ENCODE results near the gene PRKAR1B.
"Not testable (repeated sequence)": the region's sequence is repeated elsewhere in the genome, so short reads cannot be mapped to it uniquely, and the experiment has no call there.

Gene PRKAR1B

DNA sequence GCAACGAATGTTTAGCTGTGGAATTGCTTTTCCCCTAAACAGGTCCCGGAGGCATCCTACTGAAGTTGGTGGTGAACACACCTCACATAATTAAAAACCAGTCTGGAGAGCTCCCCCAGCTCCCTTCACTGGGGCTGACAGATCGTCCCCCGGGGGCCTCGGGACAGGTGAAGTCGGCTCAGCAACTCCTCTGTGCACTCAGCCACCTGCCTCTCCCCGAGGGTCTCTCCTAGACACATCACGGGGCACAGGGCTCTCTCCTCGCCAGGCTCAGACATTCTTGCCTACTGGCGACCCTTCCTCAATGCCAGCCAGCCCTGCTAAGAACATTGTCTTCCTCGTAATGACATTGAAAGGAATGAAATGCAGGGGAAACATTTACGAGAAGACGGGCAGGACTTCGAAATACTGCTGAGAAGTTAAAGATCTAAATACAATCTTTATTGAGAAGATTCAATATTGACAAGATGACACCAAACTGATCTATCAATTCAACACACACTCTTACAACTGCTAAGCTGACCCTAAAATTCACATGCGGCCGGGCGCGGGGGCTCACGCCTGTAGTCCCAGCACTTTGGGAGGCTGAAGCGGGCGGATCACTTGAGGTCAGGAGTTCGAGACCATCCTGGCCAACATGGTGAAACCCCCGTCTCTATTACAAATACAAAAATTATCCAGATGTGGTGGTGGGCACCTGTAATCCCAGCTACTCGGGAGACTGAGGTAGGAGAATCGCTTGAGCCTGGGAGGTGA, 88.6 kb downstream of the PRKAR1B start:
- DNase-seq = no peak

DNA sequence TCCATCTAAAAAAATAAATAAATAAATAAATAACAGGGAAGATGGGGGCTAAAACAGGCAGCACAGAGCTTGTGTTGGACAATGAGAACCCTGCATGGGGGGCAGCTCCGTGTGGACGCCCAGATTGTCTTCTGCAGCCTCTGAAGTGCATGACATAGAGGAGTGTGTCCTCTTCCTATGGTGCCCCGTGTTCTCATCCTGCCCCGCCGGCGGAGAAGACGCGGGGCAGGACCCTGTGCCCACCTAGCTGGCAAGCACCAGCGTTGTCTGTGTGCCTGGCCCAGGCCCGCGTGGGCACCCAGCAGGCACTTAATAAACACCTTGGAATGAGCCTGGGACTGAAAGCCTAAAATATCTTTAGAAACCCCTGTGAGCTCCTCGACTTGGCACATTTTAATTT, 89.3 kb downstream of the PRKAR1B start:
- no peak for DNase-seq

DNA sequence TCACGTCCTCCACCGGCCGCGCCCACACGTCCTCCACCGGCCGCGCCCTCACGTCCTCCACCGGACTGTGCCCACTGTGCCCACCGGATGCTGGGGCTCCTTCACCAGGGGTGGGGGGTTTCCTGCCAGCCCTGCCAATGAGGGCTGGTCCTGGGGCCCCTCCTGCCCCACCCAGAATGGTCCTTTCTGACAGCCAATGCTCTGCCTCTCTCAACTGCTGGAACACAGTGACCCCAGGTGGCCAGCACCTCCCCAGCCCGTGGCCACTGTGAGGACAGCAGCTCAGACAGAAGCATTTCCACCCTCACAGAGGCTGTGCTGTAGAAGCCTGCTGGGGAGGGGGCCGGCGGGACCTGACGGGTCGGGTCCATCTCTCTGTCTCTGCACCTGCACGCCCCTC, 90.7 kb downstream of the PRKAR1B start:
- no peak for DNase-seq

DNA sequence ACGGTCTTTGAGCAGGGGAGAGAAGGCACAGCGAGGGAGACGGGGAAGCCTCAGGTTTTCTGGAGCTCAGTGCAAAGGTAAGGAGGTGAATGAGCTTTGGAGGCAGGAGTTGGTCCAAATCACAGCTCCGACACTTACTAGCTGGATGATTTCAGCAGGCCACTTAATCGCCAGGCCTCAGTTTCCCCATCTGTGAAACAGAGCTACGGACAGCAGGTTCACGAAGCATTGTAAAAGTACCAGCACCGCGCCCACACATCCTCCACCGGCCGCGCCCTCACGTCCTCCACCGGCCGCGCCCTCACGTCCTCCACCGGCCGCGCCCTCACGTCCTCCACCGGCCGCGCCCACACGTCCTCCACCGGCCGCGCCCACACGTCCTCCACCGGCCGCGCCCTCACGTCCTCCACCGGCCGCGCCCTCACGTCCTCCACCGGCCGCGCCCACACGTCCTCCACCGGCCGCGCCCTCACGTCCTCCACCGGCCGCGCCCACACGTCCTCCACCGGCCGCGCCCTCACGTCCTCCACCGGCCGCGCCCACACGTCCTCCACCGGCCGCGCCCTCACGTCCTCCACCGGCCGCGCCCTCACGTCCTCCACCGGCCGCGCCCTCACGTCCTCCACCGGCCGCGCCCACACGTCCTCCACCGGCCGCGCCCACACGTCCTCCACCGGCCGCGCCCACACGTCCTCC, 91.2 kb downstream of the PRKAR1B start:
- not testable (repeated sequence) for DNase-seq

DNA sequence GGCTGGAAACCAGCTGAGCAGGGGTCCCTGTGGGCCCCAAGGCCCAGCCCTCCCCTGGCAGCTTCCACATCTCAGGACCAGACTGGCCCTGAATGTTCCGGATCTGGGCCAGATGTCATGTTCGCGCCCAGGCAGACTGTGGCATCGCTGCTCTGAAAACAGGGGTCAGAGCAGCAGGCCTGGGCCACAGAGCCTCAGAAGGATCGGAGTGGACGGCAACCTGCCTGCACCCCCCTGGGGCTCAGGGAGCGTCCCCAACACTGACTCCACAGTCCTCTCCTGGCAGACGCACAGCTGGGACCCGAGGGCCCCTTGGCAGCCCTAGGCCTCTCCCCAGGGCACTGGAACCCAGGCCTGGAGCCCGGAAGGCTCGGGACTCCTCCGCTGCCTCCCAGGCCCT, 91.9 kb downstream of the PRKAR1B start:
- no peak for DNase-seq

DNA sequence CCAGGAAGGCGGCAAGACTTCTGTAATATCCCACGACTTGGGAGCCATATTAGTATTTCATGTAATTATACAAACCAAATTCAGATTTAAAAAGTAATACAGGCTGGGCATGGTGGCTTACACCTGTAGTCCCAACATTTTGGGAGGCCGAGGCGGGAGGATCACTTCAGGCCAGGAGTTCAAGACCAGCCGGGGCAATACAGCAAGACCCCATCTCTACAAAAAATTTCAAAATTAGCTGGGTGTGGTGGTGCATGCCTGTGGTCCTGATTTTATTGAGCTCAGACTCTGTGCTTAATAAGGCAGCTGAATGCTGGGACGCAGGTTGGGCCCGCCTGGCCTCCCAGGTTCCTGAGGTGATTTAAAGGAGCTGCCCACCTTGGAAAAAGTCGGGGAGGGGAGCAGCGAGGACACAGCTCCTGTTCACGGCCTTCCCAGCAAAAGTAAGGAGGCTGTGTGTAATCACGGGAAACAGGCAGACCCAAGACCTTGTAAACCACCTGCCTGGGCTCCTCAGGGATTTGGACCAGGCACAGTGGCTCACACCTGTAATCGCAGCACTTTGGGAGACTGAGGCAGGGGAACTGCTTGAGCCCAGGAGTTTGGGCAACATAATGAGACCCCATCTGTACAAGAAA, 93.6 kb downstream of the PRKAR1B start:
- no peak for DNase-seq

DNA sequence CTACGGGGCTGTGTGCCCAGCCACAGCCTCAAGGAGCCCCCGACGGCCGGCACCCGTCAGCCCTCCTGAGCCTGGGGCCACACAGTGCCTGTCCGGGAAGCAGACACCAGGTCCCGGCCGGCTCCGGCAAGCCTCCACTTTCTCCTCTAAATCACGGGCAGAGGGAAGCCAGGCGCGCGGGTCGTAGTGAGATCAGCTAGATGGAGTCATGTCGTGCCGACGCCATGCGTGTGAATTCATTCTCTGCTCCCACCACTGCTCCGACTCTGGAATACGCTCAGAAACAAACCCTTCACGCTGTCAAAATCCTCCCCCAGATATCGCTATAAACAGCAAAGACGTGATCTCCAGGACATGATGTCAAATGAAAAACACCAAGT, 94.3 kb downstream of the PRKAR1B start:
- no peak for DNase-seq

DNA sequence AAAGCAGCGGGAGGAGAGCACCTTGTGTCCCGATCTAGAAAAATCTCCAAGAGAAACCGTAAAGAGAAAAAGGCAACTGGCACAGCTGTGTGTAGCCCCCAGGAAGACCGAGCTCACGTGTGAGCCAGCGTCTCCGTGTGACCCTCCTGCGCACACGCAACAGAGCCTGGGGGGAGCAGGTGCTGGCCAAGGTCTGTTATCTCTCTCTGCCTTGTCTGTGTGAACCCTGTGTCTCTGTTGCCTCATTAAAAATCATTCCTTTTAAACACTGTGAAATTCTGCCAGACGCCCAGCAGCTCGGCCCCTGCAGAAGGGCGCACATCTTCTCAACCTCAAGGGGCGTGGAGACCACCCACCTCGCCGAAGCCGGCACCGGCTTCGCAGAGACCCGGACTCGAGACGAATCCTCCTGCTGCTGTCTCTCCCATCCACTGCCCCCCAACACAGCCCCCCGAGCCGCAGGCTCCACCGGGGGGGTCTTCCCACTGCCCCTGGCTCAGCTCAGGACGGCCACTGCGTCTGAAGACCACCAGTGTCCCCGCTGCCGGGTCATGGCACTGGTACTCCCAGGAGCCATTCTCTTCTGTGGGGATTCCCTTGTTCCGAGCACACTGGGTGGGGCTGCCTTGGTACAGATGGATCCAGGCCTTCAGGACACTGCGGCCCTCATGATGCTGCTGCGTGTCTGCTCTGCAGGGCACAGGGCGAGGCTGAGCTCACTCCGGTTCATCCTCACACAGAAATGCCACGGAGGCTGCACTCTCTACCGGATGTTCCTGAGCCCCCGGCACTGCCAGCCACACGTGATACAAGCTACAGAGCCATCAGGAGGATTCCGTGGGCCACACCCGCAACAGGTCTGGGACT, 94.9 kb downstream of the PRKAR1B start:
- DNase-seq = no peak

DNA sequence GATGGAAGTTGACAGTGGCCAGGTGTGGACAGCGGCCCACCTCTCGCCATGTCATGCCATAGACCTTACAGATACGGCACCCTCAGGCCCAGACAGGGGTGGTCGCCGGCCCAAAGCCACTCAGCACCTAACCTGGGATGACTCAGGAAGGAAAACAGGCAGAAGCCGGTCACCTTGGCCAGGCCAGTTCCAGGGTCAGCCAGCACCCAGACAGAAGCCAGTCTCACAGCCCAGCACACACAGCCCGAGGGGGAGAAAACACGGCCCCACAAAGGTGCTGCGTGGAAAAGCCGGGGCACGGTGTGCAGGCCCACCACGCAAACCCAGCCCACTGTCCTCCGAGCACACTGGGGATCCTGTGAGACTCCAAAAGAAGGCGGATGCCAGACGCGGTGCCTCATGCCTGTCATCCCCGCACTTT, 95.8 kb downstream of the PRKAR1B start:
- DNase-seq = no peak

DNA sequence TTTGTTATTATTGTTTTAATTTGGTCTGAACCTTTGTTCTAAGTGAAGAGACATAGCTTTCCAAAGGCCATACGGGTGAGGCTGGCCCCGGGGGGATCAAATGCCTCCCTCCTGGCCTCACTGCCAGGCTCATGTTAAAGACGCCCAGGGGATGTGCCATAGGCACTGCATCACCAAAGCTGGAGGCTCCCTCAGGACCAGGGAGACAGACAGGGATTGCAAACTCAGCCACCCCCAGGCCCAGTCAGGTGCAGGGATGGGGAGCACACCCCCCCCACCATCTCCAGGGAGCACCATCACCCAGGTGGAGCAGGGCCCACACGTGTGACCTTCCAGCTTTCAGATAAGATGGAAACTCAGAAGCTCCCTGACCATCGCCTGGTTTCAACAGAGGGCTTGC, 96.5 kb downstream of the PRKAR1B start:
- no peak for DNase-seq

DNA sequence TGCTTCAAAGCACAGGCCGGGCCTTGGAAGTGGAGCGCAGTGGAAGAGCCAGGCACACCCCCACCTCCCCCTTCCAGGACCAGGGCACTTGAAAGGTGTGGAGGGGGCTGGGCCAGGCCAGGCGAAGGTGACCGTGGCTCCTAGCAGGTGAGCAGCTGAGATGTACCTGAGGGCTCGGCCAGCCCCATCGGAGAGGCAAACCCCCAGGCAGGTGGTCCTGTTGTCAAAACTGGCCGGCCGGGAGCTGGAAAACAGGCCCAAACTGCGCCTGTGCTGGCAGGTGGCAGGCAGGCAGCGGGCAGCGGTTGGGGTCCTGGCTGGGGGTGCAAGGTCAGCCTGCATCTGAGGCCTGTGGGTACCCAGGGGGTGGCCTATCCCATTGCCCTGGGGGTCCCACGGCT, 97.0 kb downstream of the PRKAR1B start:
- no peak for DNase-seq

DNA sequence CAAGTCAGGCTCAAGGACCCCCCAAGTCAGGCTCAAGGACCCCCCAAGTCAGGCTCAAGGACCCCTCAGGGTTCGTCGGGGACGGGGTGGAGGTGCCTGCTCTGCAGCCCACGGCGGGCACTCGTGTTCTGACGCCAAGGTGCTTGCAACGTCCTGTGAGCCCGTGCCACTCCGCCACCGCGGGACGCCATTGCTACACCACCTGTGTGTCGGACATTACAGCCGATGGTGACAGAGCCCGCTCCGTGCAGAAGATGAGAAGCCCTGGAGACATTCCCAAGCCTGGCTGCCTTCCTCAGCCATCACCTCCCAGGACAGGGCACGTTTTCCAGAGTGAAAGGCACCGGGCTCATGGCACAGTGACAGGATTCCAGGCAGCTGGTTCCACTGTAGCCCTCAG, 98.3 kb downstream of the PRKAR1B start:
- DNase-seq = no peak

DNA sequence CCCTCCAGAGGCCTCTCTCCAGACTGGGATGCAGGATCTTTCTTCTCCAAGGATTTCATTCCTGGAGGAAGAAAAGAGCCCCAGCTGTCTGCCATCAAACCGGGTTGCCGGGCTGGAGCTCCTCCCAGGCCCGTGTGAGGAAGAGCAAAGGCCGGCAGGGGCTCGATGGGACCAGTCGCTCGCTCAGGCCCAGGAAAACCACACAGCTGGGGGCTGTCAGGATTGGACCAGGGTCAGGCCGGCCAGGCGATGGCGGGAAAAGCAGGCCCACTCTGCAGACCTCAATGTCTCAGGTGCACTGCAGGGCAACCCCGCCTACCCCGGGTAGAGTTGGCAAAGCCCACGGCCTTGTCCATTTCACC, 98.7 kb downstream of the PRKAR1B start:
- DNase-seq = no peak

DNA sequence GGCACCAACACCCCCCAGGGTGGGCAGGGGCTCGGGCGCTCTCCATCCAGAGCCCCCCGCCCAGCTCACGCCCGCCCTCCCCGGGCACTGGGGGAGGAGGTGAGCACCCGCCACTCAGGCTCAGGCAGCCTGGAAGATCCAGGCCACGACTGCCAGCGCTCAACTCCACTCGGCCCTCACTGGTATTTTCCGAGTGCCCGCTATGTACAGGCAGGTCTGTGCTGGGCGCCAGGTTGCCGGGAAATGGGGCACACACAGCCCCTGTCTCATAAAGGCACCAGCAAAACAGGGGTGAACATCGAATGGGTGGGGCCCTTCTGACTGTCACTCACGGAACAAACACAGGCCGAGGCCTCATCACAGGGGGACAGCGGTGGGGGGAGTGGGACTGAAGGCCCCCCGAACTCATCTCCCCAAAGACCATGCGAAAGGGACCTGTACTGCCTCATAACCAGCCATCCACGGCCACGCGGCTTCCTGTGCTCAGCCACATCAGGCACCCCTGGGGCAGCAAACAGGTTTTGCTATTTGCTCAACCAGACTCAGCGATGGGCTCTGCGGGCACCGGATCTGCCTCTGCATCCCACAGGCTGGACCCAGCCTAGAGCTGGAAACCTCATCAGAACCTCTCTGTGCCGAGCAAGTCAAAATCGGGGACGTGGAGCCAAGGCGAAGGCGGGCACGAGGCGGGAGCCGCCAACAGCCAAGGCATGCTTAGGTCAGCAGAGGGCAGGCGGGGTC, 99.2 kb downstream of the PRKAR1B start:
- no peak for DNase-seq

DNA sequence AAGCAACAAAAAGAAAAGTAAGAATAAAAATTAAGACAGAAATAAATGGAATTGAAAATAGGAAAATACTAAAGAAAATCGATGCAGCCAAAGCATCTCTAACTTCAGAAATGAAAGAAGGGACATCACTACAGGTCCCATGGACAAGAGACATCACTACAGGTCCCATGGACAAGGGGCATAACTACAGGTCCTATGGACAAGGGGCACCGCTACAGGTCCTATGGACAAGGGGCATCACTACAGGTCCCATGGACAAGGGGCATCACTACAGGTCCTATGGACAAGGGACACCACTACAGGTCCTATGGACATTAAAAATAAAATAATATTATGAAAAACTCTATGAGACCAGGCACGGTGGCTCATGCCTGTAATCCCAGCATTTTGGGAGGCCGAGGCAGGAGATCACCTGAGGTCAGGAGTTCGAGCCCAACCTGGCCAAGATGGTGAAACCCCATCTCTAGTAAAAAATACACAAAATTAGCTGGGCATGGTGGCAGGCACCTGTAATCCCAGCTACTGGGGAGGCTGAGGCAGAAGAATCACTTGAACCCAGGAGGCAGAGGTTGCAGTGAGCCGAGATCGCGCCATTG, 101.6 kb downstream of the PRKAR1B start:
- no peak for DNase-seq

DNA sequence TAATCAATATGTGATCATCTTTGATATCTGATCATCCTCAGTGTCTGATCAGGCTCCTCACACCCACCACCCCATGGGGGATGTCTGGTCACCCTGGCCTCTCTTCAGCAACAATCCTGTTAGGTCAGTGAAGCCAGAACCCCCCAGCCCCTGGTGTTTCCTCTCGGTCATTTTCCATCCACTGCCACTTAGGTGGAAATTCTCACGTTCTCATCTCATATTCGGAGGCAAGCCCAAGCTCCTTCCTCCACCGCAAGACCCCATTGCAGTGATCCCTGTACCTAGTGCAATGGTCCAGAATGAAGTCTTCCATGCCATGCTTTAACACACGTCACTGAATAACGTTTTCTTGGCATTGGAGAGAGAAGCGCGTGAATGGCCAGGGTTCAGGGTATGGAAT, 103.6 kb downstream of the PRKAR1B start:
- DNase-seq = no peak

DNA sequence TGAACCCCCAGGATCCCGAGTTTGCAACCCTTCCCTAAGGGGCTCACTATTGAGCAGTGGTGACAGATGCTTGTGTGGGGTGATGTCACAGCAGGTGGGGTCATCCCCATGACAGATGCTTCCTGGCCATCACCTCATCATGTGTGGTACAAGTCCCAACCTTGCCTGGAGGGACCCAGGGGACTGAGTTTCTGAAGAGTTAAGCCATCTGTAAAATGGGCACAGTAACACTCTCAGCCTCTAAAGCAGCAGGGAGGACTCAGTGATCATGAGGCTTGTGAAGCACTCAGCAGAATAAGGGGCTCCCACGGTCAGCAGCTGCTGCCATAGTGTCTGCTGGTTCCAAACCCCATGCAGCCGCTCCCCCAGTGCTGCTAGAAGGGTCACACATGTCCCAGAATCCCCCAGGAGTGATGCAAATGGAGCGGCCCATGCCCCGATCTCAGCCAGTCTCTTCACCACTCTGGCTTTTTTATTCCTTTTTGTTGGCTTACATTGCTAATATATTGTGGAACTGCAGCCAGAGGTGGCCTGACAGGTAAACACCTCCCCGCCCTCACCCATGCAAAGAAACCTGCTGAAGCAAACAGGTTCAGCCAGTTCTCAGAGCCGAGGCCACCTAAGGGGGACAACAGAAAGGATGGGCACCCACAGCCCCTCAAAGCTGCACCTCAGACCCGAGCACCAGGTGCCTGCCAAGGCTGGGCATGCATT, 105.4 kb downstream of the PRKAR1B start:
- no peak for DNase-seq

DNA sequence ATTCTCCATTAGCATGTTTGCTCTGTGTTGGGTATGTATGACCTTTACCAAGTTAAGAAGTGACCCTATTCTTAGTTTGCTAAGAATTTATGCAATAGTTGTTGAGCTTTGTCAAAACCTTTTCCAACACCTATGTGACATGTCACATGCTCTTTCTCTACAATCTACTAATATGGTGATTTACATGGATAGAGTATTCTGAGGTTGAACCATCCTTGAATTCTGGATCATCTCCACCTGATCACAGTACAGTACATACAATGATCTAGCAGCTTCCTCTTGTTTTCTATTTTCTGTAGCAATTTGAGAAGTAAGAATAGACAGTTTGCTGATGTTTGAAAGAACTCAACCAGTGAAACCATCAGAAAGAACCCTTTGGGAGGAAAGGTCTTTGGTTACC, 106.2 kb downstream of the PRKAR1B start:
- no peak for DNase-seq

DNA sequence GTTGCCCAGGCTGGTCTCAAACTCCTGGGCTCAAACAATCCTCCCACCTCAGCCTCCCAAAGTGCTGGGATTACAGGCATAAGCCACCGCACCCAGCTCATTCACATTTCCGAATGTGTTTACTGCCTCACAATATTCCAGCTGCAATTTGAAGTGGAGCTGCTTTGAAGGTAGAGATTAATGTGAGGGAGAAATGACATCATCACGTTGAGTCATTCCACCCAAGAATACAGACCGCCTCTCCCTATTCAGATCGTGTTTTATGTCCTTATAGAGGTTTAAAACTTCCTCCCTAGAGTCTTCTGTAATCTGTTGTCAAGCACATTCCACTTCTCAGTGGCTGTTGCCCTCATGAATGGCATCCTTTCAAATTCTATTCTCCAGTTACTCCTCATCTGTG, 107.0 kb downstream of the PRKAR1B start:
- no peak for DNase-seq

DNA sequence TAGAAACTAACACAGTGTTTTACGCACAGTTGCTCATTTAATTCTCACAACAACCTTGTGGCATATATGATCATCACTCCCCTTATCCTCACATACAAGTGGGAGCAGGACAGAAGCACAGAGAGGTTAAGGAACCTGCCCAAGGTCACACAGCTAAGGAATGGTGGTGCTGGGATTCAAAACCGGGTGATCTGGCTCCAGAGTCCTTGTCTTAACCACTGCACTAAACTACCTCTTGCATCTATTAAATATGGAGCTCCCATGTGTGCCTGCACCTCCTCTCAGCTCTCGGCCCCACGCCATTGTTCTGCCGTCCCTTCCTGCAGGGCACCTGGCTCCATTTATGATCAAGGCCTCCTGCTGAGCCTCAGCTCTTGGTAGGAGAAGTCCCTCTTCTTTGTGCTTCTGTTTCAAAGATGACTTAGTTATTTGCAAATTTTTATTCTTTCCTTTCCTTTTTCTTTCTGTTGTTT, 107.7 kb downstream of the PRKAR1B start:
- DNase-seq = no peak

Data from stimulated activated CD4-positive, alpha-beta T cell treated with anti-CD3 and anti-CD28 coated beads, Interleukin-2, amount 100 ng/mL, for 48 hours (primary cell).